ENCODE results near the gene CCDC51.
"Not testable (repeated sequence)": the region's sequence is repeated elsewhere in the genome, so short reads cannot be mapped to it uniquely, and the experiment has no call there.

CCDC51 gene, protein sequence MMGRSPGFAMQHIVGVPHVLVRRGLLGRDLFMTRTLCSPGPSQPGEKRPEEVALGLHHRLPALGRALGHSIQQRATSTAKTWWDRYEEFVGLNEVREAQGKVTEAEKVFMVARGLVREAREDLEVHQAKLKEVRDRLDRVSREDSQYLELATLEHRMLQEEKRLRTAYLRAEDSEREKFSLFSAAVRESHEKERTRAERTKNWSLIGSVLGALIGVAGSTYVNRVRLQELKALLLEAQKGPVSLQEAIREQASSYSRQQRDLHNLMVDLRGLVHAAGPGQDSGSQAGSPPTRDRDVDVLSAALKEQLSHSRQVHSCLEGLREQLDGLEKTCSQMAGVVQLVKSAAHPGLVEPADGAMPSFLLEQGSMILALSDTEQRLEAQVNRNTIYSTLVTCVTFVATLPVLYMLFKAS

GRCh38 chr3:48439820-48440589 is at the start of gene CCDC51, which contains the start of gene TMA7:
CCDC51 (minus strand) TSS chr3:48440119; CDS start chr3:48435128, 4,991 bp downstream.
TMA7 (plus strand) TSS chr3:48440257; CDS start chr3:48440297, 40 bp downstream.
- peak; percentile 97 for DNase-seq (ENCODE audit: low spot score)

DNA sequence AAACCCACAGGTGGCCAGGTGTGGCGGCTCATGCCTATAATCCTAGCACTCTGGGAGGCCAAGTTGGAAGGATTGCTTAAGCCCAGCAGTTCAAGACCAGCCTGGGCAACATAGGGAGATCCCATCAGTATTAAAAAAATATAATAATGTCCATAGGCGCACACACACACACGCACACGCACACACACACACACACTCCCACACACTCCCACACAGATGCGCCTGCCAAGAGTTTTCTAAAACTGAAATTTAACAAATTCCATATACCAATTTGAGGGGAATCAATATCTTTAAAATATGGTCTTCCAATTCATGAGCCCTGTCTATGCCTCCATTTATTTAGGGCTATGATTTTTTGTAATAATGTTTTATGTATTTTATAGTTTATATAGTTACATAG is 47.0 kb upstream of the CCDC51 start:
- DNase-seq (ENCODE audit: low spot score), result no peak

- not testable (repeated sequence) for DNase-seq (ENCODE audit: low spot score)
These were observed 42.9 kb upstream of the CCDC51 start for GRCh38 chr3:48482822-48483221.

- DNase-seq (ENCODE audit: low spot score), result not testable (repeated sequence)
These were observed 41.0 kb upstream of the CCDC51 start for GRCh38 chr3:48480891-48481290.

GRCh38 chr3:48478626-48479555 is 39.0 kb upstream of the CCDC51 start:
- peak; percentile 4 for DNase-seq (ENCODE audit: low spot score)

- DNase-seq (ENCODE audit: low spot score), result no peak
These were observed 38.1 kb upstream of the CCDC51 start for GRCh38 chr3:48477959-48478520.

GRCh38 chr3:48476426-48477053 is 36.6 kb upstream of the CCDC51 start:
- no peak for DNase-seq (ENCODE audit: low spot score)

GRCh38 chr3:48475188-48475587 is 35.3 kb upstream of the CCDC51 start:
- DNase-seq (ENCODE audit: low spot score), result peak; percentile 33

- peak; percentile 84 for DNase-seq (ENCODE audit: low spot score)
These were observed 34.7 kb upstream of the CCDC51 start for GRCh38 chr3:48474619-48475018.

DNA sequence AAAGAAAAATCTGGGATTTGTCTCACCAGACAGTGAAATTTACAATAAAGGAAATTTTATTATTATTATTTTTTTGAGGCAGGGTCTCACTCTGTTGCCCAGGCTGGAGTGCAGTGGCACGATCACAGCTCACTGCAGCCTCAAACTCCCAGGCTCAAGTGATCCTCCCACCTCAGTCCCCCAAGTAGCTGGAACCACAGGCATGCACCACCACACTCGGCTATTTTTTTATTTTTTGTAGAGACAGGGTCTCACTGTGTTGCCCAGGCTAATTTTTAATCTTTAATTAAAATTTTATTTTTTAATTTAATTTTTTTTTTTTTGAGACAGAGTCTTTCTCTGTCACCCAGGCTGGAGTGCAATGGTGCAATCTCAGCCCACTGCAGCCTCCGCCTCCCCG is 34.1 kb upstream of the CCDC51 start:
- DNase-seq (ENCODE audit: low spot score), result not testable (repeated sequence)

DNA sequence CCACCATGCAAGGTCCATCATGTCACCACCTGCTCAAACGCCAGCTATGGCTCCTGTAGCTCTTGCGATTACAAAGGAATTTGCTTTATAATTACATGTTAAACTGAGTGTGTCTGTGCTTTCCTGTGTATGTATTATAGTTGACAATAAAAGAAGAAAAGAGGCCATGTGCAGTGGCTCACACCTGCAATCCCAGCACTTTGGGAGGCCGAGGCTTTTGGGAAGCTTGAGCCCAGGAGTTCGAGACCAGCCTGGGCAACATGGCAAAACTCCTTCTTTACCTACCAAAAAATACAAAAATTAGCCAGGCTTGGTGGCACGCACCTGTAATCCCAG is 33.7 kb upstream of the CCDC51 start:
- DNase-seq (ENCODE audit: low spot score), result no peak

GRCh38 chr3:48472923-48473616 is 33.2 kb upstream of the CCDC51 start:
- DNase-seq (ENCODE audit: low spot score), result peak; percentile 92

DNA sequence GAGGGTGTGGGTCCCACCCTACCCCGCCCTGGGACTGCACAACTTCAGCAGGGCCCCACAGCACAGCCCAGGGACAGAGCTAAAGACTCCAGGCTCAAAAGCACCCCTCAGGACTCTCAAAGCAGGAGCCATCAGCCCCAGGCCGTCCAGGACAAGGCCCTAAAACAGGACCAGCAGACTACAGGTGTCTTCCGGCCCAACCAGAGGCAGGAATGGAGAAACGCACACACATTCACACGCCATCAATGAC is 32.7 kb upstream of the CCDC51 start:
- DNase-seq (ENCODE audit: low spot score), result peak; percentile 50

GRCh38 chr3:48470286-48470685 is 30.4 kb upstream of the CCDC51 start:
- DNase-seq (ENCODE audit: low spot score), result no peak

DNA sequence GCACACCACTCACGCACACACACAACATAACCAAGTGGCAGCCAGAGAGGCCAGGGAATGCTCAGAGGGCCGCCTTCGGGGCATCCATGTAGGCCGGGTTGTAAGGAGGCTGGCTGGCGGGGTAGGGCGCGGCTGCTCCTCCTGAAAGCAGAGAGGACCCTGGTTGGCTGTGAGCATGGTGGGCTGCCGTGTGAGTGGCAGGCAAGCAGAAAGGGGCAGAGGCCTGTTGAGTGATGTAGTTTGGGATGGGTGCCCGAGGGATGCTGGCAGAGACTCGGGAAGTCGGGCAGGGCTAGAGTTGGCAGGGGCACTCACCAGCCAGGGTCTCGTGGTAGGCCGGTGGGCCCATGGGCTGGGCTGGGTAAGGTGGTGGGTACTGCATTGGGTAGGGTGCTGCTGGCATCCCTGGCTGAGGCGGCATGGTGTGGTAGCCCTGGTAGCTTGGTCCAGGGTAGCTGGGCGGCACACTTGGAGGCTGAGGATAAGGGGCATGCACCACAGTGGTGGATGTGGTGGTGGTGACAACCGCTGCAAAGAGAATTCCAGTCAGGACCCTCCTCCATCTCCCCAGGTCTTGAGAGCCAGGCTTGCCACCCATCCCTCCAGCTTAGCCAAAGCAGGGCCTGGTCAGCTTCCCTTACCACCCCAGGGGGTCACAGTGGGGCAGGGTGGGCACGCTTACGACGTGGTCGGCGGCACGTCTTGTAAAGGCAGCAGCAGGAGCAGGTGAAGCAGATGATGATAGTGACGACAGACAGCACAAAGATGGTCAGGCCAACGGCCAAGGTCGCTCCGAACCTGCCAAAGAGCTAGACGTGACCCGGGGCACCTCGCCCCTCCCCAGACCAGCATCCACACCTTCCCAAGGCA is 29.4 kb upstream of the CCDC51 start:
- DNase-seq (ENCODE audit: low spot score), result no peak

GRCh38 chr3:48468329-48468731 is 28.4 kb upstream of the CCDC51 start:
- no peak for DNase-seq (ENCODE audit: low spot score)

- no peak for DNase-seq (ENCODE audit: low spot score)
These were observed 27.8 kb upstream of the CCDC51 start for GRCh38 chr3:48467473-48468267.

DNA sequence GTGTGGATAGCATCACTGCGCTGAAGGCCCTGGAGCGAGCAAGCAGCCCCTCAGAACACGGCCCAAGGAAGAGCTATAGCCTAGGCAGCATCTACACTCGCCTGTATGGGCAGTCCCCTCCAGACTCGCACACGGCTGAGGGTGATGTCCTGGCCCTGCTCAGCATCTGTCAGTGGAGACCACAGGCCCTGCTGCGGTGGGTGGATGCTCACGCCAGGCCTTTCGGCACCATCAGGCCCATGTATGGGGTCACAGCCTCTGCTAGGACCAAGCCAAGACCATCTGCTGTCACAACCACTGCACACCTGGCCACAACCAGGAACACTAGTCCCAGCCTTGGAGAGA is 27.2 kb upstream of the CCDC51 start:
- no peak for DNase-seq (ENCODE audit: low spot score)

GRCh38 chr3:48466386-48467109 is 26.6 kb upstream of the CCDC51 start:
- no peak for DNase-seq (ENCODE audit: low spot score)
